A549 (cell line): ENCODE measurements around the gene ATRAID. TPM values are rescaled to one million over a fixed set of nuclear protein-coding genes. Genes with fewer than 3 reads are reported as not detected.

Source experiments
- ATAC-seq, 2 experiments: fragments of 200-7000 bp in 1 of 2; fragments of >200 bp in 1 of 2; cut with Nextera tagmentation in 1 of 2; cut with Tn5 transposase in 1 of 2; 3 replicates each; pipeline versions ENCODE4 v1.8.0 to v1.9.1; 2018 to 2020; ENCODE audit warnings: mild to moderate bottlenecking in 1 of 2, moderate library complexity in 1 of 2
- CTCF ChIA-PET: fragments of 300-600 bp; sonication (Branson Sonifier 250); formaldehyde crosslinking; extraction: SDS; loops from one replicate; lab custom pipeline; 2021; ENCODE audit warnings: antibody characterized with exemption, inconsistent platforms; lab: Yijun Ruan, JAX
- POLR2A ChIA-PET: fragments of 350-600 bp; formaldehyde crosslinking; extraction: SDS; loops from one replicate; lab custom pipeline; 2021; ENCODE audit warnings: antibody characterized with exemption, inconsistent platforms; lab: Yijun Ruan, JAX
- DNase-seq, 2 experiments: peaks; one replicate each; pipeline versions ENCODE4 v3.0.0 to v3.0.0-alpha.2; 2011 to 2016; ENCODE audit warnings: low read depth in 1 of 2, low spot score in 1 of 2
- FAIRE-seq: peaks from 2 replicates; lab custom pipeline; 2011; peaks lifted over from hg19 to GRCh38; lab: Jason Lieb, UNC
- H3K27ac ChIP-seq, 2 experiments: fragments of >200 bp; sonication (Bioruptor Twin); formaldehyde crosslinking; 3 replicates each; pipeline ENCODE4 v1.5.1; 2016 to 2017
- H3K4me1 ChIP-seq: fragments of >200 bp; sonication (Bioruptor Twin); formaldehyde crosslinking; 3 replicates; pipeline ENCODE4 v1.6.1; 2016
- H3K4me2 ChIP-seq: fragments of >200 bp; sonication (Bioruptor Twin); formaldehyde crosslinking; 3 replicates; pipeline ENCODE4 v1.6.1; 2016
- H3K4me3 ChIP-seq: fragments of >200 bp; sonication (Bioruptor Twin); formaldehyde crosslinking; 3 replicates; pipeline ENCODE4 v1.5.1; 2016
- H3K9me3 ChIP-seq: fragments of >200 bp; sonication (Bioruptor Twin); formaldehyde crosslinking; 3 replicates; pipeline ENCODE4 v1.6.1; 2016
- ATOH8 ChIP-seq: fragments of 250-450 bp; sonication (Bioruptor Pico); IDR thresholded peaks from 2 replicates; pipeline ENCODE4 v1.5.0; 2020; ENCODE audit warnings: low read depth, mild to moderate bottlenecking, moderate library complexity
- BHLHE40 ChIP-seq: IDR thresholded peaks from 2 replicates; pipeline ENCODE4 v1.6.1; 2012; ENCODE audit warnings: low read depth, low read length, inconsistent platforms
- E2F6 ChIP-seq: IDR thresholded peaks from 2 replicates; pipeline ENCODE4 v1.6.1; 2012; ENCODE audit warnings: low read depth, borderline replicate concordance
- ESRRA ChIP-seq: fragments of 150-350 bp; IDR thresholded peaks from 2 replicates; pipeline ENCODE4 v1.6.1; 2014; ENCODE audit warnings: mild to moderate bottlenecking, low read length, borderline replicate concordance
- FOSB ChIP-seq: fragments of 250-450 bp; sonication (Bioruptor Pico); IDR thresholded peaks from 2 replicates; pipeline ENCODE4 v1.5.0; 2020; ENCODE audit warnings: mild to moderate bottlenecking, moderate library complexity
- FOSL2 ChIP-seq, 2 experiments: fragments of 450-650 bp in 1 of 2; fragments of >200 bp in 1 of 2; sonication (Bioruptor Twin) in 1 of 2; formaldehyde crosslinking; IDR thresholded peaks; 2 replicates each; pipeline versions ENCODE4 v1.5.0 to v1.6.1; 2016 to 2020; ENCODE audit warnings: mild to moderate bottlenecking in 1 of 2, moderate library complexity in 1 of 2
- FOXS1 ChIP-seq: fragments of 250-450 bp; sonication (Bioruptor Pico); IDR thresholded peaks from 2 replicates; pipeline ENCODE4 v1.5.0; 2020; ENCODE audit warnings: mild to moderate bottlenecking, moderate library complexity
- GATA3 ChIP-seq: IDR thresholded peaks from 2 replicates; pipeline ENCODE4 v1.6.1; 2012; ENCODE audit warnings: borderline replicate concordance
- HES2 ChIP-seq: fragments of >200 bp; sonication (Bioruptor Twin); formaldehyde crosslinking; IDR thresholded peaks from 2 replicates; pipeline ENCODE4 v1.6.1; 2016
- HMGXB4 ChIP-seq: fragments of 250-450 bp; sonication (Bioruptor Pico); IDR thresholded peaks from 2 replicates; pipeline ENCODE4 v1.5.0; 2021; ENCODE audit warnings: mild to moderate bottlenecking, moderate library complexity, borderline replicate concordance
- JUN ChIP-seq, 2 experiments: fragments of >200 bp; sonication (Bioruptor Twin); formaldehyde crosslinking; IDR thresholded peaks; 2 replicates in 1 of 2; 3 replicates in 1 of 2; pipeline ENCODE4 v1.6.1; 2016 to 2017
- JUNB ChIP-seq: fragments of >200 bp; sonication (Bioruptor Twin); formaldehyde crosslinking; IDR thresholded peaks from 2 replicates; pipeline ENCODE4 v1.6.1; 2016
- KDM1A ChIP-seq: fragments of 200-600 bp; sonication (generic); IDR thresholded peaks from 2 replicates; pipeline ENCODE4 v1.6.1; 2016; ENCODE audit warnings: low read depth, mild to moderate bottlenecking
- KDM5A ChIP-seq: fragments of 200-600 bp; sonication (generic); IDR thresholded peaks from 2 replicates; pipeline ENCODE4 v1.6.1; 2016; ENCODE audit warnings: antibody characterized with exemption, mild to moderate bottlenecking
- MAZ ChIP-seq: fragments of 150-350 bp; IDR thresholded peaks from 2 replicates; pipeline ENCODE4 v1.6.1; 2014; ENCODE audit warnings: antibody characterized with exemption, low read depth, low read length, borderline replicate concordance
- MYC ChIP-seq: IDR thresholded peaks from 2 replicates; pipeline ENCODE4 v1.6.1; 2012; ENCODE audit warnings: mild to moderate bottlenecking, inconsistent platforms, low read length, improper control_type of control experiment, borderline replicate concordance
- NFE2L2 ChIP-seq: fragments of 150-350 bp; conservative IDR thresholded peaks from 2 replicates; pipeline ENCODE4 v1.6.1; 2014; ENCODE audit warnings: low read length
- NR3C1 ChIP-seq: fragments of >200 bp; sonication (Bioruptor Twin); formaldehyde crosslinking; IDR thresholded peaks from 3 replicates; pipeline ENCODE4 v1.6.1; 2017
- POLR2AphosphoS2 ChIP-seq: conservative IDR thresholded peaks from 2 replicates; pipeline ENCODE4 v1.6.1; 2012; ENCODE audit warnings: low read length, improper control_type of control experiment, inconsistent platforms
- RAD21 ChIP-seq, 2 experiments: fragments of >200 bp in 1 of 2; sonication (Bioruptor Twin) in 1 of 2; formaldehyde crosslinking in 1 of 2; IDR thresholded peaks in 1 of 2; conservative IDR thresholded peaks in 1 of 2; 2 replicates in 1 of 2; 3 replicates in 1 of 2; pipeline ENCODE4 v1.6.1; 2012 to 2018; ENCODE audit warnings: inconsistent platforms in 1 of 2
- RCOR1 ChIP-seq: fragments of 150-350 bp; IDR thresholded peaks from 2 replicates; pipeline ENCODE4 v1.6.1; 2014; ENCODE audit warnings: antibody characterized with exemption, low read length, low read depth
- RFX5 ChIP-seq: fragments of 450-650 bp; IDR thresholded peaks from 2 replicates; pipeline ENCODE4 v1.7.1; 2014; ENCODE audit warnings: antibody characterized with exemption, mild to moderate bottlenecking, moderate library complexity
- TFCP2L1 ChIP-seq: fragments of 250-450 bp; sonication (Bioruptor Pico); IDR thresholded peaks from 2 replicates; pipeline ENCODE4 v1.5.0; 2021; ENCODE audit warnings: mild to moderate bottlenecking
- ZFP36 ChIP-seq: fragments of 450-650 bp; IDR thresholded peaks from 2 replicates; pipeline ENCODE4 v1.6.1; 2014; ENCODE audit warnings: borderline replicate concordance; ENCODE audit not compliant: partially characterized antibody
- ZNF302 ChIP-seq: fragments of 250-450 bp; sonication (Bioruptor Pico); IDR thresholded peaks from 2 replicates; pipeline ENCODE4 v1.9.0; 2021; ENCODE audit warnings: inconsistent platforms, mild to moderate bottlenecking, moderate library complexity
- WGBS: methylation state at CpG from one replicate; pipeline ENCODE4 v1.1.6; 2017; ENCODE audit errors: missing lambda C conversion rate; 5-methylcytosine and 5-hydroxymethylcytosine counted together
- polyA plus RNA-seq, 4 experiments: library from polyadenylated mRNA; depleted of rRNA in 3 of 4; stranded (reverse); fragments of >200 nt; fragmentation: RNase III in 1 of 4; extraction: RNeasy Plus Mini Kit Qiagen cat#74134 plus additional on column Dnase treatment in 1 of 4; gene quantifications; 2 replicates in 3 of 4; 3 replicates in 1 of 4; pipeline ENCODE4 v1.2.3, GENCODE V29; 2011 to 2017

ATRAID gene
- polyA plus RNA-seq, 2 of the 4 experiments (the other 2 are of a cell fraction): 176 to 346 TPM

- DNase-seq (no peak), FAIRE-seq (no peak), ATAC-seq (no peak)
- no peak overlapping the region for H3K4me3 ChIP-seq
- no peak overlapping the region for H3K4me2 ChIP-seq
- H3K9me3 ChIP-seq: no peaks in the 10 kb centered on the region
- H3K27ac ChIP-seq: no peak overlapping the region
- ChIA-PET CTCF (interaction anchor here (0.7 to 1.5 kb wide), 9 partner anchors 9 to 135 kb away, joined by 3 to 5 read pairs (median 3); partner anchors contain the start of gene KHK), POLR2A (no interaction called here)
- no peak for TF ChIP-seq RCOR1
- TF ChIP-seq POLR2AphosphoS2: no peak
- no peak for TF ChIP-seq KDM1A
- no peak for TF ChIP-seq ZNF302
- TF ChIP-seq JUN (IDR thresholded peaks at IDR 0.05): no peak
- TF ChIP-seq NR3C1: no peak
- TF ChIP-seq FOSL2 (IDR thresholded peaks at IDR 0.05): no peak
- TF ChIP-seq FOSL2 (CRISPR knock-in tag; IDR thresholded peaks at IDR 0.05): no peak
- no peak for TF ChIP-seq HES2
- TF ChIP-seq TFCP2L1: no peak
- no peak for TF ChIP-seq ATOH8 (CRISPR knock-in tag)
- peaks cover 12% of the 10 kb centered on the region for H3K4me1 ChIP-seq
- WGBS: 98% methylated on average over 5 of the region's 5 CpGs
Measured at GRCh38 chr2:27222407-27222806, 10.6 kb downstream of the ATRAID start.

- no peak for TF ChIP-seq MYC
- TF ChIP-seq TFCP2L1: no peak
- no peak for TF ChIP-seq ZNF302
- TF ChIP-seq NR3C1: no peak
- TF ChIP-seq RFX5: no peak
- TF ChIP-seq ESRRA: no peak
- no peak for TF ChIP-seq FOSB (CRISPR knock-in tag)
- TF ChIP-seq KDM5A: no peak
- TF ChIP-seq HMGXB4 (CRISPR knock-in tag): no peak
- TF ChIP-seq FOXS1 (CRISPR knock-in tag): no peak
- TF ChIP-seq ATOH8 (CRISPR knock-in tag): no peak
- no peak for TF ChIP-seq GATA3
- no peak for TF ChIP-seq ZFP36
- no peak for TF ChIP-seq RAD21 (conservative IDR thresholded peaks at IDR 0.05 in 1 of 2, IDR thresholded peaks at IDR 0.05 in 1 of 2)
- TF ChIP-seq MAZ: no peak
- no peak for TF ChIP-seq JUNB
- TF ChIP-seq NFE2L2: no peak
- TF ChIP-seq BHLHE40: no peak
- no peak for TF ChIP-seq E2F6
- no peak for DNase-seq
- Histone ChIP-seq H3K4me1 (peaks cover 8% of the 10 kb centered on the region), H3K4me2 (no peak overlapping the region), H3K27ac (no peak overlapping the region), H3K9me3 (no peaks in the 10 kb centered on the region), H3K4me3 (no peak overlapping the region)
- no peak for ATAC-seq
- no peak for FAIRE-seq
- POLR2A ChIA-PET: no interaction called here
- WGBS: 94% methylated on average over 6 of the region's 6 CpGs
- CTCF ChIA-PET: interaction anchor here (1.0 to 2.9 kb wide), 6 partner anchors 13 to 125 kb away, joined by 3 to 8 read pairs (median 4); no protein-coding TSS in a partner anchor
Measured at GRCh38 chr2:27223416-27223815, 11.6 kb downstream of the ATRAID start.
